ENCODE results near the gene NLGN4X.

DNA sequence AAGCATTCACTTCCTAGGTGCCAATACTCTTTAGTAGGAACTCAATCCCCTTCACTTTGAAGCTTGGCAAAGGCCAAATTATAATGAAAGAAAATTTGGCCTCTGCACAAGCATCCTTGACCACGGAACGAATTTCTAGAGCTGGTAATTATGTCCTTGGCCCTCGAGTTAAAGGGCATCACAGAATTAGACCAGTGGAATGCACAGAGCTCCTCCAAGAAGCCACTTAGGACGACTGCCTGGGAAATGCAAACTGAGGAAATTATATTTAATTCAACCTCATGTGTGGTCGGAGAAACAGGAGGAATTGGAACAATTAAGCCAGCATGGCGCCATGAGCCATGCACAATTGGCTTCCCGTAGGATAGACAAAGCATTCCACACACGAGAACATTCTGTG lies 59.3 kb downstream of the NLGN4X start:
- TF ChIP-seq CTCF (IDR thresholded peaks at IDR 0.05) (no peak), EP300 (IDR thresholded peaks at IDR 0.05) (no peak), POLR2A (IDR thresholded peaks at IDR 0.05) (no peak)
